Endothelial cell of umbilical vein (primary cell): Measurements from ENCODE around the gene WDR37. TPM values are rescaled to one million over a fixed set of nuclear protein-coding genes. Genes with fewer than 3 reads are reported as not detected.

Experiments used
- BruUV-seq: library from RNA; stranded (reverse); fragments of 400-500 nt; replicated peaks from 2 replicates; lab custom pipeline; 2021; lab: Mats Ljungman, UMichigan
- CTCF ChIA-PET: fragments of 300-600, 350-600 bp; sonication (Branson Sonifier 250); formaldehyde crosslinking; loops from one replicate; lab custom pipeline; 2021; ENCODE audit warnings: antibody characterized with exemption, inconsistent platforms; lab: Charles Lee
- POLR2A ChIA-PET: fragments of 300-600, 350-600 bp; sonication (Branson Sonifier 250); formaldehyde crosslinking; loops from one replicate; lab custom pipeline; 2021; ENCODE audit warnings: antibody characterized with exemption, inconsistent platforms; lab: Charles Lee
- DNase-seq: peaks from one replicate; pipeline ENCODE4 v3.0.0-alpha.2; 2011; ENCODE audit warnings: low read depth, low spot score
- FAIRE-seq: peaks from 2 replicates; lab custom pipeline; 2011; peaks lifted over from hg19 to GRCh38; lab: Jason Lieb, UNC
- H2AFZ ChIP-seq: 2 replicates; pipeline ENCODE4 v1.6.0; 2012; ENCODE audit warnings: low read depth, low read length, control low read depth, inconsistent platforms
- H3K27ac ChIP-seq: 2 replicates; pipeline ENCODE4 v1.5.1; 2011; ENCODE audit warnings: low read depth, mild to moderate bottlenecking, control low read depth, low read length, moderate library complexity; ENCODE audit not compliant: insufficient read depth
- H3K27me3 ChIP-seq, 2 experiments: 2 replicates each; pipeline versions ENCODE4 v1.6.0 to v1.6.1; 2011; ENCODE audit warnings: low read length in 2 of 2, mixed read lengths in 1 of 2; ENCODE audit not compliant: control insufficient read depth in 2 of 2, insufficient read depth in 2 of 2
- H3K36me3 ChIP-seq, 2 experiments: 2 replicates in 1 of 2; 3 replicates in 1 of 2; pipeline ENCODE4 v1.5.1; 2011; ENCODE audit warnings: low read length in 2 of 2, mild to moderate bottlenecking in 1 of 2, moderate library complexity in 1 of 2; ENCODE audit not compliant: control insufficient read depth in 2 of 2, insufficient read depth in 2 of 2; ENCODE audit errors: extremely low read depth in 1 of 2
- H3K4me1 ChIP-seq: 3 replicates; pipeline ENCODE4 v1.5.1; 2011; ENCODE audit warnings: mild to moderate bottlenecking, low read length; ENCODE audit not compliant: control insufficient read depth, insufficient read depth; ENCODE audit errors: extremely low read depth
- H3K4me2 ChIP-seq: 2 replicates; pipeline ENCODE4 v1.6.1; 2011; ENCODE audit warnings: low read length, control low read depth, mixed read lengths; ENCODE audit not compliant: insufficient read depth
- H3K4me3 ChIP-seq, 3 experiments: fragments of 200-600 bp in 1 of 3; sonication (generic), shearing (Covaris generic) in 1 of 3; replicated peaks in 1 of 3; 2 replicates each; pipeline ENCODE4 v1.5.1; 2011 to 2016; ENCODE audit warnings: control low read depth in 3 of 3, low read length in 3 of 3, mild to moderate bottlenecking in 2 of 3, inconsistent platforms in 1 of 3, low read depth in 1 of 3, moderate library complexity in 1 of 3; ENCODE audit not compliant: insufficient read depth in 1 of 3
- H3K79me2 ChIP-seq: 2 replicates; pipeline ENCODE4 v1.6.0; 2012; ENCODE audit warnings: low read length, inconsistent platforms; ENCODE audit not compliant: control insufficient read depth, insufficient read depth
- H3K9ac ChIP-seq: replicated peaks from 2 replicates; pipeline ENCODE3; 2011; ENCODE audit warnings: low read length, control low read depth; ENCODE audit not compliant: insufficient read depth; ENCODE audit errors: extremely low read depth
- H3K9me1 ChIP-seq: replicated peaks from 3 replicates; pipeline ENCODE4 v1.6.0; 2011; ENCODE audit warnings: mild to moderate bottlenecking, low read length; ENCODE audit not compliant: control insufficient read depth, insufficient read depth; ENCODE audit errors: extremely low read depth
- H3K9me3 ChIP-seq: replicated peaks from 2 replicates; pipeline ENCODE4 v1.5.1; 2012; ENCODE audit warnings: low read length, inconsistent platforms; ENCODE audit not compliant: control insufficient read depth, insufficient read depth
- H4K20me1 ChIP-seq: replicated peaks from 2 replicates; pipeline ENCODE3; 2011; ENCODE audit warnings: mild to moderate bottlenecking, low read length; ENCODE audit not compliant: control insufficient read depth, insufficient read depth; ENCODE audit errors: extremely low read depth
- EZH2 ChIP-seq: IDR thresholded peaks from 2 replicates; pipeline ENCODE4 v1.6.1; 2012; ENCODE audit warnings: borderline replicate concordance, low read depth, mild to moderate bottlenecking, moderate library complexity, low read length, inconsistent platforms; ENCODE audit not compliant: severe bottlenecking
- FOS ChIP-seq: IDR thresholded peaks from 2 replicates; pipeline ENCODE4 v1.6.1; 2011; ENCODE audit warnings: mild to moderate bottlenecking, low read length, moderate library complexity, borderline replicate concordance; ENCODE audit not compliant: insufficient read depth
- GATA2 ChIP-seq: IDR thresholded peaks from 2 replicates; pipeline ENCODE4 v1.7.0; 2011; ENCODE audit warnings: low read depth, mild to moderate bottlenecking, moderate library complexity, mixed read lengths, low read length; ENCODE audit not compliant: insufficient read length, insufficient read depth
- MYC ChIP-seq: IDR thresholded peaks from one replicate; pipeline ENCODE4 v1.6.1; 2011; ENCODE audit warnings: mild to moderate bottlenecking, low read depth, low read length
- POLR2A ChIP-seq: IDR thresholded peaks from 2 replicates; pipeline ENCODE4 v1.6.1; 2012; ENCODE audit warnings: low read depth, mild to moderate bottlenecking, control low read depth, low read length
- POLR2AphosphoS5 ChIP-seq: IDR thresholded peaks from 2 replicates; pipeline ENCODE4 v1.6.1; 2012; ENCODE audit warnings: low read depth, mild to moderate bottlenecking, control low read depth, low read length, moderate library complexity; ENCODE audit not compliant: insufficient read depth
- dilution Hi-C: fragments of 300-500 bp; cut with MboI; formaldehyde crosslinking; loops from one replicate; pipeline ENCODE4 v1.15.0; 2019; ENCODE audit warnings: low sequenced_read_pairs; ENCODE audit not compliant: extremely low pct_ligation_motif_present
- intact Hi-C: fragments of 100-400 bp; cut with micrococcal nuclease; formaldehyde crosslinking; loops from one replicate; pipeline ENCODE4 v1.10.0; 2022
- polyA plus RNA-seq, 4 experiments: library from polyadenylated mRNA; depleted of rRNA in 3 of 4; stranded (reverse) in 3 of 4; unstranded in 1 of 4; fragments of >200 nt; gene quantifications; 2 replicates each; pipeline versions ENCODE4 v1.2.1 to v1.2.3, GENCODE V29; 2011 to 2012; ENCODE audit warnings: missing spikeins in 1 of 4
- total RNA-seq: library from RNA; stranded (reverse); gene quantifications from 2 replicates; pipeline ENCODE4 v1.2.3, GENCODE V29; 2021
- TF ChIP-seq, protein P1 (sequence below): IDR thresholded peaks from 2 replicates; pipeline ENCODE4 v1.6.1; 2011; ENCODE audit not compliant: insufficient read depth, insufficient read length
- TF ChIP-seq, protein P2 (sequence below), 2 donors: IDR thresholded peaks; 1 replicate in 1 of 2; 2 replicates in 1 of 2; pipeline ENCODE4 v1.5.1; 2011; ENCODE audit warnings: low read length in 2 of 2, mild to moderate bottlenecking in 2 of 2, moderate library complexity in 2 of 2, control low read depth in 1 of 2, inconsistent platforms in 1 of 2, low read depth in 1 of 2; ENCODE audit not compliant: insufficient read depth in 1 of 2; ENCODE audit errors: extremely low read depth in 1 of 2

Gene WDR37
- total and polyA plus RNA-seq, 2 donors (not counting 3 experiments of a cell fraction or from before 2014, with no cell fraction given): 21.7 to 25.5 TPM

- FAIRE-seq (no peak), DNase-seq (no peak)
- Histone ChIP-seq H3K27me3 (no peaks in the 10 kb centered on the region), H3K9ac (no peak overlapping the region), H3K9me1 (no peaks in the 10 kb centered on the region), H2AFZ (no peak overlapping the region), H3K4me3 (no peak overlapping the region), H3K9me3 (no peaks in the 10 kb centered on the region), H3K4me1 (peaks cover 21% of the 10 kb centered on the region), H4K20me1 (no peaks in the 10 kb centered on the region), H3K4me2 (no peak overlapping the region), H3K27ac (no peak overlapping the region), H3K36me3 (peaks cover 9 to 15% of the 10 kb centered on the region in 2 experiments), H3K79me2 (peaks cover 22% of the 10 kb centered on the region)
- TF ChIP-seq, protein P1, sequence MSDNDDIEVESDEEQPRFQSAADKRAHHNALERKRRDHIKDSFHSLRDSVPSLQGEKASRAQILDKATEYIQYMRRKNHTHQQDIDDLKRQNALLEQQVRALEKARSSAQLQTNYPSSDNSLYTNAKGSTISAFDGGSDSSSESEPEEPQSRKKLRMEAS: no peak
- TF ChIP-seq, protein P2, sequence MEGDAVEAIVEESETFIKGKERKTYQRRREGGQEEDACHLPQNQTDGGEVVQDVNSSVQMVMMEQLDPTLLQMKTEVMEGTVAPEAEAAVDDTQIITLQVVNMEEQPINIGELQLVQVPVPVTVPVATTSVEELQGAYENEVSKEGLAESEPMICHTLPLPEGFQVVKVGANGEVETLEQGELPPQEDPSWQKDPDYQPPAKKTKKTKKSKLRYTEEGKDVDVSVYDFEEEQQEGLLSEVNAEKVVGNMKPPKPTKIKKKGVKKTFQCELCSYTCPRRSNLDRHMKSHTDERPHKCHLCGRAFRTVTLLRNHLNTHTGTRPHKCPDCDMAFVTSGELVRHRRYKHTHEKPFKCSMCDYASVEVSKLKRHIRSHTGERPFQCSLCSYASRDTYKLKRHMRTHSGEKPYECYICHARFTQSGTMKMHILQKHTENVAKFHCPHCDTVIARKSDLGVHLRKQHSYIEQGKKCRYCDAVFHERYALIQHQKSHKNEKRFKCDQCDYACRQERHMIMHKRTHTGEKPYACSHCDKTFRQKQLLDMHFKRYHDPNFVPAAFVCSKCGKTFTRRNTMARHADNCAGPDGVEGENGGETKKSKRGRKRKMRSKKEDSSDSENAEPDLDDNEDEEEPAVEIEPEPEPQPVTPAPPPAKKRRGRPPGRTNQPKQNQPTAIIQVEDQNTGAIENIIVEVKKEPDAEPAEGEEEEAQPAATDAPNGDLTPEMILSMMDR (IDR thresholded peaks at IDR 0.05; ENCODE audit: extremely low read depth in 1 of 2, insufficient read depth in 1 of 2, low read depth in 1 of 2, low read length in 2 of 2): no peak
- no peak for TF ChIP-seq GATA2
- TF ChIP-seq FOS: no peak
- TF ChIP-seq POLR2A: no peak
- TSS peak; percentile 4 for BruUV-seq
- ChIA-PET POLR2A (no interaction called here), CTCF (no interaction called here)
- dilution Hi-C loops: no loop called here
- intact Hi-C loops: no loop called here
These were observed 16.1 kb upstream of the WDR37 start for GRCh38 chr10:1040133-1040532.

DNA sequence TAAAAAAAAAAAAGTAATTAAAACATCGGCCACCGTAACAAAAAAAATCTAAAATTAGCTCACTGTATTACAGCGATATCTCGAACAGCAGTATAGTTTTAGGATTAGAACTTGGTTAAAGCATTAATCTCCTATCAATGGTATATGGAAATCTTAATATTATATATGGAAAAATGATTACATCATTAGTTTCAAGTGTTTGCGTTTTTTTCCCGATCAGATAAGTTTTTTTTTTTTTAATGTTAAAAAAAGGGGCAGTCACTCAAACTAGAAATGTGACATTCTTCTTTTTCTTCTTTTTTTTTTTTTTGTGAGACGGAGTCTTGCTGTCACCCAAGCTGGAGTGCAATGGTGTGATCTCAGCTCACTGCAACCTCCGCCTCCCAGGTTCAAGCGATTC, 14.7 kb upstream of the WDR37 start:
- Histone ChIP-seq H3K36me3 (peaks cover 9 to 15% of the 10 kb centered on the region in 2 experiments), H3K27me3 (no peaks in the 10 kb centered on the region), H2AFZ (no peak overlapping the region), H3K9me3 (no peaks in the 10 kb centered on the region), H3K79me2 (peaks cover 35% of the 10 kb centered on the region), H3K27ac (no peak overlapping the region), H3K9me1 (no peaks in the 10 kb centered on the region), H3K9ac (no peak overlapping the region), H3K4me1 (peaks cover 33% of the 10 kb centered on the region), H3K4me3 (no peak overlapping the region), H4K20me1 (no peaks in the 10 kb centered on the region), H3K4me2 (no peak overlapping the region)
- ChIA-PET POLR2A (no interaction called here), CTCF (no interaction called here)
- TF ChIP-seq POLR2A: no peak
- TF ChIP-seq, protein P1: no peak
- TF ChIP-seq GATA2: no peak
- TF ChIP-seq EZH2: no peak
- TF ChIP-seq POLR2AphosphoS5: no peak
- TF ChIP-seq FOS: no peak
- TF ChIP-seq, protein P2 (IDR thresholded peaks at IDR 0.05; ENCODE audit: extremely low read depth in 1 of 2, insufficient read depth in 1 of 2, low read depth in 1 of 2, low read length in 2 of 2): no peak
- no peak for TF ChIP-seq MYC
- BruUV-seq: no TSS peak
- FAIRE-seq (no peak), DNase-seq (no peak)
- dilution Hi-C loops: no loop called here
- intact Hi-C loops: no loop called here
